GM18502 (cell line): Measurements from ENCODE around the gene CLASRP.
"Not testable (repeated sequence)": the region's sequence is repeated elsewhere in the genome, so short reads cannot be mapped to it uniquely, and the experiment has no call there.

Experiments used
- ATAC-seq: cut with Tn5 transposase; IDR thresholded peaks from one replicate; pipeline ENCODE4 v1.9.1; 2021; ENCODE audit warnings: mild to moderate bottlenecking; ENCODE audit not compliant: unreplicated experiment, poor library complexity

CLASRP gene

GRCh38 chr19:45038931-45039893, at the start of gene CLASRP:
Gene CLASRP (plus strand): TSS chr19:45039045. CDS start chr19:45040213, 1,168 bp downstream.
- peak; percentile 84 for ATAC-seq

- no peak for ATAC-seq
These were observed 48.4 kb upstream of the CLASRP start for GRCh38 chr19:44990459-44990858.

GRCh38 chr19:44990966-44991365, 47.9 kb upstream of the CLASRP start:
- no peak for ATAC-seq

DNA sequence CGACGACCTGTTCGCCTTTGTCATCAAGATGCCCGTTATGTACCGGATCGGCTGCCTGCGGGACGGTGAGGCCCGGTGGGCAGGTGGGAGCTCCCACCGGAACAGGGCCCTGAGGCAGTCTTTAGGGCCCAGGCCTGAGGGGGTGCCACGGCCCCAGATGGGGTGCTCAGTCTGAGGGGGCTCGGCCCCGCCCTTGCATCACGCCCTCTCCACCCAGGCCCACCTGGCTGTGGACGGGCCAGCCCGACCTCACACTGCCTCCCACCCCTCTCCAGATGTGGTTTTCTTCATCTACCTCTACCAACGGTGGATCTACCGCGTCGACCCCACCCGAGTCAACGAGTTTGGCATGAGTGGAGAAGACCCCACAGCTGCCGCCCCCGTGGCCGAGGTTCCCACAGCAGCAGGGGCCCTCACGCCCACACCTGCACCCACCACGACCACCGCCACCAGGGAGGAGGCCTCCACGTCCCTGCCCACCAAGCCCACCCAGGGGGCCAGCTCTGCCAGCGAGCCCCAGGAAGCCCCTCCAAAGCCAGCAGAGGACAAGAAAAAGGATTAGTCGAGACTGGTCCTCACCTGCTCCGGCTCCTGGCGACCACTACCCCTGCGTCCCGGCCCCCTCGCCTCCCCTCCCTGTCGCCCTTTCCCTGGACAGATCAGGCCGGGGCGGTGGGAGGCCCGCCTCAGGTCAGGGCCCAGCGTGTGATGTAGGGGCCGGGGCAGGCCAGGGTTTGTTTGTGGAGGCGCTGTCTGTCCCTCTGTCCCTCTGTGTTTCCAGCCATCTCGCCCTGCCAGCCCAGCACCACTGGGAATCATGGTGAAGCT, 46.3 kb upstream of the CLASRP start:
- no peak for ATAC-seq

GRCh38 chr19:44993526-44993925, 45.3 kb upstream of the CLASRP start:
- ATAC-seq: no peak

- ATAC-seq: no peak
These were observed 44.8 kb upstream of the CLASRP start for GRCh38 chr19:44993926-44994537.

GRCh38 chr19:44998025-44998424, 40.8 kb upstream of the CLASRP start:
- no peak for ATAC-seq

- not testable (repeated sequence) for ATAC-seq
These were observed 39.5 kb upstream of the CLASRP start for GRCh38 chr19:44999131-44999925.

DNA sequence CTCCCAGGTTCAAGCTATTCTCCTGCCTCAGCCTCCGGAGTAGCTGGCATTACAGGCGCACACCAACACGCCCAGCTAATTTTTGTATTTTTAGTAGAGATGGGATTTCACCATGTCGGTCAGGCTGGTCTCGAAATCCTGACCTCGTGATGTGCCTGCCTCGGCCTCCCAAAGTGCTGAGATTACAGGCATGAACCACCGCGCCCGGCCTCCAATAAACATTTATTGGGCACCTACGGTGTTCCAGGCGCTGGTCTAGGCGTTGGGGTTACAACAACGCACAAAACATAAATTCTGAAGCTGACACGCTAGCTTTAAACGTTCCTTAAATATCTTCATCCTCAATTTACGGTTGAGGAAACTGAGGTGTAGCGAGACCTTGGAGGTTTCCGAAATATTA, 38.2 kb upstream of the CLASRP start:
- ATAC-seq: not testable (repeated sequence)

DNA sequence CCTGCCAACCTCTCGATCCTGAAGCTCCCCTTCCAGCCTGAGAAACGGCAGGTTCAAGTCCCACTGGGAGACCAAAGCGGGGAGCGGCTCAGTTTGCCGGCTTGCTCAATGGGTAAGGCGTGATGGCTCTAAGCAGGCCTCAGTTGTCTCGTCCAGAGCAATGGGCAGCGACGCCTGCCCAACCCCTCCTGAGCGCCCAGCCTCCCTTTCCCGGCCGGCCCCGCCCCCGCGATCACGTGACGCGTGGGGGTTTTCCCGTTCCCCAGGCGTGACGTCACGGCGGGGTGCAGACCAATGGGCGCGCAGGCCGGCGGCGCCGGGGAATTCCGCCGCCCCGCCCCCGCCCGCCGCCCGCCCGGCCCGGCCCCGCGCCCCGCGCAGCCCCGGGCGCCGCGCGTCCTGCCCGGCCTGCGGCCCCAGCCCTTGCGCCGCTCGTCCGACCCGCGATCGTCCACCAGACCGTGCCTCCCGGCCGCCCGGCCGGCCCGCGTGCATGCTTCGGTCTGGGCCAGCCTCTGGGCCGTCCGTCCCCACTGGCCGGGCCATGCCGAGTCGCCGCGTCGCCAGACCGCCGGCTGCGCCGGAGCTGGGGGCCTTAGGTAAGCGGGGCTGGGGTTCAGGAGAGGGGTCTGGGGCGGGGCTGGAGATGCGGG, 37.6 kb upstream of the CLASRP start, which contains the start of gene RELB:
Gene RELB, plus strand, starts transcription at position 378 of the 653 bp plus-strand sequence. Its CDS starts 116 bp downstream, at position 494.
- peak; percentile 50 for ATAC-seq

DNA sequence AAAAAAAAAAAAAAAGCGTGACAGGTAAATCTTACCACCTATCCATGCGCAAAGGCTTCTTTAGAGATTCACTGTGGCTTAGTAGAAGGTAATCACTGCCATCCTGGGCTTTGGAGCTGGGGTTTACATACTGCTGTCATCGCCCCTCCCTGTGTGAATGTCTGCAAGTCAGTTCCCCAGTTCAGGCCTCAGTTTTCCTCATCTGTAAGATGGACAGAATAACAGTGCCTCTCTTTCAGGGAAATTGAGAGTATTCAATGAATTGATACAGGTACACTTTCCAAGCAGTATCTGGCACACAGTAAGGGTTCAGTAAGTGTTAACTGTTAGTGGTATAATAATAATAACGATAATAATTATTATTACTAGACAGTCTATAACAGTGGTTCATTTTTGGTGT, 35.4 kb upstream of the CLASRP start:
- no peak for ATAC-seq

DNA sequence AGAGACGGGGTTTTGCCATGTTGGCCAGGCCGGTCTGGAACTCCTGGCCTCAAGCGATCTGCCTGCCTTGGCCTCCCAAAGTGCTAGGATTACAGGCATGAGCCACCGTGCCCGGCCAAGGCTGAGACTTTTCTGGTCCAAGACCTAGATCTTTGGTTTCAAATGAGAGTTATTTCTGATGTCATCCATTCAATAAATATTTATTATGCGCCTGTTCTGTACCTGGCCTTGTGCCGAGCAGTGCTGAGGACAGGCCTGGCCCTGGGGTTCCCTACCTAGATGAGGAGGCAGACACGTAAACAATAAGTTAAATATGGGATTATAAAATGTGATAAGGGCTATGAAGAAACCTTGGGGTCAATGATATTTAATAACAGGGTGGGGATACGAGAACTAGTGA, 33.1 kb upstream of the CLASRP start:
- ATAC-seq: no peak

GRCh38 chr19:45008552-45008951, 30.3 kb upstream of the CLASRP start:
- ATAC-seq: no peak

- ATAC-seq: no peak
These were observed 29.1 kb upstream of the CLASRP start for GRCh38 chr19:45009625-45010255.

GRCh38 chr19:45010306-45010705, 28.5 kb upstream of the CLASRP start:
- ATAC-seq: no peak

- no peak for ATAC-seq
These were observed 26.9 kb upstream of the CLASRP start for GRCh38 chr19:45011959-45012358.

GRCh38 chr19:45016388-45017314, 22.2 kb upstream of the CLASRP start:
- peak; percentile 81 for ATAC-seq

DNA sequence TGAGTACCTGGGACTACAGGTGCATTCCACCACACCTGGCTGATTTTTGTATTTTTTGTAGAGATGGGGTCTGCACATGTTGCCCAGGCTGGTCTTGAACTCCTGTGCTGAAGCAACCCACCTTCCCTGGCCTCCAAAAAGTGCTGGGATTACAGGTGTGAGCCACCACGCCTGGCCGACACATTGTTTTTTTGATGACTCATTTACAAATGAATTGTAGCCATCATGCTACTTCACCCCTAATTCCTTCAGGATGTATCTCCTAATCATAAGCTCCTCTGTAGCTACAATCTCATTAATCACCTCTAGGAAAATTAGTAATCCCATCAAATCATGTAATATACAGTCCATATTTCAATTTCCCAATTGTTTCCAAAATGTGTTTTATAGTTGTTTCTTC, 19.7 kb upstream of the CLASRP start:
- ATAC-seq: no peak
